Testis (tissue), 2 donors: ENCODE results near the gene PXK.

ENCODE experiments used
- POLR2A ChIP-seq: fragments of 450-650 bp; IDR thresholded peaks from one replicate; pipeline ENCODE4 v1.6.1; 2017; ENCODE audit warnings: antibody characterized with exemption, mild to moderate bottlenecking, moderate library complexity
- TF ChIP-seq, protein P1 (sequence below), 3 experiments: fragments of 450-650 bp in 2 of 3; fragments of 200-600 bp in 1 of 3; sonication (generic) in 1 of 3; IDR thresholded peaks; one replicate each; pipeline ENCODE4 v1.5.1; 2016 to 2019; ENCODE audit warnings: antibody characterized with exemption in 3 of 3, mild to moderate bottlenecking in 2 of 3, moderate library complexity in 1 of 3

DNA sequence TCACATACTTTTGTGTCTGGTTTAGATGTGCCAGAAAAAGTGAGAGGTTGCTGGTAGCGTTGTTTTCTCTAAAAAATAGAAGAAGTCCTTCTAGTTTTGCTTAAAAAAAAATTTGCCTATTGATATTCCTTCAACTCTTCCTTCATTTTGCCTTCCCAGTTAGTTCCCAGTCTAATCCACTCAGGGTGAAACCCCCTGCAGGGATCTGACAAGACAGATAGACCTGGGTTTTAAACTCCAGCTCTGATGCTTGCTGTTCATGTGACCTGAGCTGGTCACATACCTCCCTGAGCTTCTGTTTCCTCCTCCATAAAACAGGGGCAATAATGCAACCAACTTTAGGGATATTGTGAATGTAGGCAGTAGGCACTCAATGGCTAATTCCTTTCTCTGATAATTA is 140.6 kb downstream of the PXK start:
- TF ChIP-seq, protein P1, sequence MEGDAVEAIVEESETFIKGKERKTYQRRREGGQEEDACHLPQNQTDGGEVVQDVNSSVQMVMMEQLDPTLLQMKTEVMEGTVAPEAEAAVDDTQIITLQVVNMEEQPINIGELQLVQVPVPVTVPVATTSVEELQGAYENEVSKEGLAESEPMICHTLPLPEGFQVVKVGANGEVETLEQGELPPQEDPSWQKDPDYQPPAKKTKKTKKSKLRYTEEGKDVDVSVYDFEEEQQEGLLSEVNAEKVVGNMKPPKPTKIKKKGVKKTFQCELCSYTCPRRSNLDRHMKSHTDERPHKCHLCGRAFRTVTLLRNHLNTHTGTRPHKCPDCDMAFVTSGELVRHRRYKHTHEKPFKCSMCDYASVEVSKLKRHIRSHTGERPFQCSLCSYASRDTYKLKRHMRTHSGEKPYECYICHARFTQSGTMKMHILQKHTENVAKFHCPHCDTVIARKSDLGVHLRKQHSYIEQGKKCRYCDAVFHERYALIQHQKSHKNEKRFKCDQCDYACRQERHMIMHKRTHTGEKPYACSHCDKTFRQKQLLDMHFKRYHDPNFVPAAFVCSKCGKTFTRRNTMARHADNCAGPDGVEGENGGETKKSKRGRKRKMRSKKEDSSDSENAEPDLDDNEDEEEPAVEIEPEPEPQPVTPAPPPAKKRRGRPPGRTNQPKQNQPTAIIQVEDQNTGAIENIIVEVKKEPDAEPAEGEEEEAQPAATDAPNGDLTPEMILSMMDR (IDR thresholded peaks at IDR 0.05), result no peak
- no peak for TF ChIP-seq POLR2A
